Measurements from ENCODE around the gene PELI3. TPM values are rescaled to one million over a fixed set of nuclear protein-coding genes. Genes with fewer than 3 reads are reported as not detected.
"Not testable (repeated sequence)": the region's sequence is repeated elsewhere in the genome, so short reads cannot be mapped to it uniquely, and the experiment has no call there.

PELI3 gene
- total and polyA plus RNA-seq, 3 experiments from 2014 or later, result 5.3 to 7.0 (median 6.6) TPM

DNA sequence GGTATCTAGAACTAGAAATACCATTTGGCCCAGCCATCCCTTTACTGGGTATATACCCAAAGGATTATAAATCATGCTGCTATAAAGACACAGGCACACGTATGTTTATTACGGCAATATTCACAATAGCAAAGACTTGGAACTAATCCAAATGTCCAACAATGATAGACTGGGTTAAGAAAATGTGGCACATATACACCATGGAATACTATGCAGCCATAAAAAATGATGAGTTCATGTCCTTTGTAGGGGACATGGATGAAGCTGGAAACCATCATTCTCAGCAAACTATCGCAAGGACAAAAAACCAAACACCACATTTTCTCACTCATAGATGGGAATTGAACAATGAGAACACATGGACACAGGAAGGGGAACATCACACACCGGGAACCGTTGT lies 2.6 kb upstream of the PELI3 start:
- DNase-seq; POLR2A ChIA-PET; H3K9me3 Mint-ChIP-seq; H3K4me3 Mint-ChIP-seq; H3K36me3 ChIP-seq (ENCODE audit: insufficient read depth, low read length); H3K4me3 ChIP-seq (ENCODE audit: low read length); H3K9me3 ChIP-seq (ENCODE audit: low read length); H3K27ac ChIP-seq (ENCODE audit: low read depth, low read length); H3K27me3 ChIP-seq (ENCODE audit: insufficient read depth, low read length, poor library complexity, severe bottlenecking); H3K36me3 Mint-ChIP-seq; H3K27me3 Mint-ChIP-seq: not testable (repeated sequence)
- peaks cover 17 to 28% (median 18%) of the 10 kb centered on the region in 3 donors for H3K4me1 Mint-ChIP-seq
- peak overlapping the region in 1 of 8 donors; percentile 66 for H3K27ac Mint-ChIP-seq
- peaks cover 11% of the 10 kb centered on the region for H3K4me1 ChIP-seq (ENCODE audit: insufficient read depth, low read length)
- CTCF ChIA-PET, result interaction anchor here (1.2 kb wide), 1 partner anchor 57 kb away, joined by 3 read pairs; no protein-coding TSS in a partner anchor

DNA sequence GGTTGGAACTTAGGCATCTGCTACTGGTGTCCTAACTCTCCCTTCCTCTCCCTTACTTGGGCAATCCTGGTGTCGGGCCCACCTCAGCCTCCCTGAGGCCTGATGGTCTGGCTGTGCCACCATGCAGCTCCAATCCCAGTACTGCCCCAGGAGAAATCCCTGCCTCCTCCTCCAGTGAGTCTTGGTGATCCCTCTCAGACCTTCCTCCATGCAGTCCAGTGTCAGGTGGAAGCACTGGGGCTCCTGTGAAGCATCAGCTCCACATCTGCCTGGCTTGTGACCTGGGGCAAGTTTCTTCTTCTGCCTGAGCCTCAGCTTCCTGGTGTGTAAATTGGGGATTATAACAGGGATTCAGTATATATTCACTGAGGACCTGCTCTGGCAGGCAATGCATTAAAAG lies 1.8 kb upstream of the PELI3 start:
- POLR2A ChIA-PET, result no interaction called here
- Histone ChIP-seq H3K27me3 (ENCODE audit: insufficient read depth, low read length, poor library complexity, severe bottlenecking) (no peaks in the 10 kb centered on the region), H3K4me3 (ENCODE audit: low read length) (no peak overlapping the region), H3K4me1 (ENCODE audit: insufficient read depth, low read length) (peaks cover 11% of the 10 kb centered on the region), H3K27ac (ENCODE audit: low read depth, low read length) (no peak overlapping the region), H3K9me3 (ENCODE audit: low read length) (no peaks in the 10 kb centered on the region), H3K36me3 (ENCODE audit: insufficient read depth, low read length) (no peaks in the 10 kb centered on the region)
- Mint-ChIP-seq H3K9me3 (peaks cover 0 to 4% (median 0%) of the 10 kb centered on the region in 5 donors), H3K27me3 (no peaks in the 10 kb centered on the region), H3K4me1 (peaks cover 17 to 28% (median 18%) of the 10 kb centered on the region in 3 donors), H3K4me3 (peak overlapping the region in 4 of 7 donors; percentile 5 to 97 (median 56)), H3K27ac (peak overlapping the region in 4 of 8 donors; percentile 35 to 98 (median 74)), H3K36me3 (peaks cover 0 to 4% (median 1%) of the 10 kb centered on the region in 3 donors)
- CTCF ChIA-PET, result no interaction called here
- no peak for DNase-seq

DNA sequence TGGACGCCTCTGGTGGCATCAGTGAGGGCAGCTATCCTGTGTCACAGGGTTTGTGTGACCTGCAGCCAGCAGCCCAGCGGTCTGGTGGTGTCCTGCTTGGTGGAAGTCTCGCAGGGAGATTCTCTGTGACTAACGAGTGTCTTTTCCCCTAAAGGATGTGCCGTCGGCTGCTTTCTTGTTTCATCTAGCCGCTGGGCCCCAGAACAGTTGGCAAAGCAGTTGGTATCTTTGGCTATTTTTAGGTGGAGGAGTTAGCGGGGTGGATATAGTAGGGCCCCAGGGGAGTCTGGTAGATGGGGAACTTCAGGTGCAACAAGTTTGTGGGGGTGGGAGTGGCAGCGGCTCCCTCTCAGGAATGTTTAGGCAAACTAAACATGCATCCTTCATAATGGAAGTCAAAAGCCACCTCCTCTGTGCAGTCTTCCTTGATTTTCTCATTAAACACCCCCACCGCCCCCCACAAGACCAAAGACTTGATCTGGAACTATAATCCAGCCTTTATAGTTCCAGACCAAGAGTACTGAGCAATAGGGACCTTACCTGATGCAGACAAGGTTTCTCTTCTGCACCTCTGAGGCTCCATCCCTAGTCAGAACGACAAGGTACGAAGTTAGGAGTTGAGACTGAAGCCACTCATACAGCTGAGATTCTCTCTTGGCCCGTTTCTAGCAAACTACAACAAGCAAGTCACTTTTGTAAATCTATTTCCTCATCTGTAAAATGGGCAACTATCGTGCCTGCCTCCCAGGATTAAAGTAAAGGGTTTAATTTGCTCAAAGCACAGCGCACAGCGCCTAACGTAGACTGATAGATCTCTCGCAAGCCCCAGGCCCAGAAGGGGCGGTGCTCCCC lies 1.1 kb upstream of the PELI3 start:
- peaks cover 18 to 28% (median 20%) of the 10 kb centered on the region in 3 donors for H3K4me1 Mint-ChIP-seq
- Histone ChIP-seq H3K27ac (ENCODE audit: low read depth, low read length) (peak overlapping the region; percentile 60), H3K4me3 (ENCODE audit: low read length) (peak overlapping the region; percentile 69), H3K9me3 (ENCODE audit: low read length) (no peaks in the 10 kb centered on the region), H3K36me3 (ENCODE audit: insufficient read depth, low read length) (no peaks in the 10 kb centered on the region), H3K27me3 (ENCODE audit: insufficient read depth, low read length, poor library complexity, severe bottlenecking) (no peaks in the 10 kb centered on the region), H3K4me1 (ENCODE audit: insufficient read depth, low read length) (peaks cover 11% of the 10 kb centered on the region)
- DNase-seq, result no peak
- peaks cover 0 to 4% (median 3%) of the 10 kb centered on the region in 3 donors for H3K36me3 Mint-ChIP-seq
- ChIA-PET POLR2A (interaction anchor here (1.0 to 2.4 kb wide), 4 partner anchors 14 to 173 kb away, joined by 3 to 43 read pairs (median 10); partner anchors contain the start of genes DPP3, MRPL11 and RBM4), CTCF (interaction anchor here (0.6 to 2.4 kb wide), 6 partner anchors 10 to 243 kb away, joined by 3 to 11 read pairs (median 4); partner anchors contain the start of genes ACTN3, MRPL11, NPAS4 and ZDHHC24)
- peaks cover 0 to 4% (median 0%) of the 10 kb centered on the region in 5 donors for H3K9me3 Mint-ChIP-seq
- H3K4me3 Mint-ChIP-seq, result peak overlapping the region; percentile 87 to 97 (median 90)
- H3K27ac Mint-ChIP-seq, result peak overlapping the region; percentile 81 to 98 (median 90)
- H3K27me3 Mint-ChIP-seq, result no peaks in the 10 kb centered on the region

DNA sequence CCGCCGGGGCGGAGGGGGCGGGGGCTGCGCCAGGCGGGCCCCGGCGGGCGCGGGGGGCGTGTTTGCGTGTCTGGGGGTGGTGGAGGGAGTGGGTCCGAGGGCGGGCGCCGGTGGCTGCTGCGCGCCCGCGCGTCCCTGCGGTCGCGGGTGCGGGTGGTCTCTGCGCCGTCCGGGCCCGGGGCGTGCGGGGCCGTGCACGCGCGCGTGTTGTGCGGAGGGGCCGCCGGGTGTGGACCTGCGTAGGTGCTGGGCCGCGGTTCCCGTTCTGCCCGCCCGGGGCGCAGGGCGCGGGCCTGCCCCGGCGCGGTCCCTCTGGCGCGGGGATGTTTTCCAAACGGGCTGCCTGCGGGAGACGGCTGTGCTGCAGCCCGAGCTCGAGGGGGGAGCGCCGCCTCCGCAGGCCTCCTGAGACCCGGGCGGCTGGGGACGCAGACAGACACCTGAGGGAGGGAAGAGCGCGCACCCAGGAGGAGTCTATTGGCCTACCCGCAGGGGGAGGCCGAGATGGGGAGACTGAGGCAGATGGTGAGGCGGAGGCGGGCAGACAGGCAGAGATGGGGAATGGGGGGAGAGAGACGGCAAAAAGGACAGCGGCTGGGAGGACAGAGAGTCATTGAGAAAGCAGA lies 442 bp downstream of the PELI3 start:
- H3K36me3 Mint-ChIP-seq, result peaks cover 0 to 11% (median 4%) of the 10 kb centered on the region in 3 donors
- DNase-seq, result no peak
- Histone ChIP-seq H3K4me3 (ENCODE audit: low read length) (peak overlapping the region; percentile 78), H3K9me3 (ENCODE audit: low read length) (no peaks in the 10 kb centered on the region), H3K4me1 (ENCODE audit: insufficient read depth, low read length) (peaks cover 11% of the 10 kb centered on the region), H3K27ac (ENCODE audit: low read depth, low read length) (peak overlapping the region; percentile 41), H3K36me3 (ENCODE audit: insufficient read depth, low read length) (no peaks in the 10 kb centered on the region), H3K27me3 (ENCODE audit: insufficient read depth, low read length, poor library complexity, severe bottlenecking) (no peaks in the 10 kb centered on the region)
- H3K27ac Mint-ChIP-seq, result peak overlapping the region in 7 of 8 donors; percentile 86 to 98 (median 91)
- H3K4me1 Mint-ChIP-seq, result peaks cover 18 to 28% (median 20%) of the 10 kb centered on the region in 3 donors
- ChIA-PET CTCF (interaction anchor here (0.9 to 2.4 kb wide), 6 partner anchors 12 to 210 kb away, joined by 3 to 11 read pairs (median 4); partner anchors contain the start of genes MRPL11, NPAS4 and RBM4B), POLR2A (interaction anchor here (0.9 to 2.4 kb wide), 7 partner anchors 12 to 211 kb away, joined by 3 to 43 read pairs (median 7); partner anchors contain the start of genes DPP3, MRPL11, RBM4 and RBM4B)
- peak overlapping the region; percentile 80 to 88 (median 87) for H3K4me3 Mint-ChIP-seq
- no peaks in the 10 kb centered on the region for H3K27me3 Mint-ChIP-seq
- H3K9me3 Mint-ChIP-seq, result no peaks in the 10 kb centered on the region

DNA sequence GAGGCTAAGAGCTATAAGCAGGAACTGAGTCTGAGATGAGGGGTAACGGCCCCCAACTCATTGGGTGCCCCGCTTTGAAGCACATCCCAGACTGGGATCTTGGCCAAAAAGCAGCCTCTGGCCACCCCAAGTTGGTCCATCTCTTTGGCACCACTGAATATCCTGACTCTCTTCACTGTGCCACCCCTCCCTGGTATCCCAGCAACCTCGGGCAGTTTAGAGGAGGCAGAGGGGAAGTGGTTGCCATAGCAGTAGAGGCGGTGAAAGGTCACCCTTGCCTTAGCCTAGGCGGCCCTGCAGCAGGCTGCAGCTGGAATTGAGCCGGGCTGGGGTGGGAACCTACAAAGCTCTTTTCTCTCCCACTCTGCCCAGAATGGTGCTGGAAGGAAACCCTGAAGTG lies 1.1 kb downstream of the PELI3 start:
- peak overlapping the region; percentile 80 to 88 (median 87) for H3K4me3 Mint-ChIP-seq
- H3K9me3 ChIP-seq (ENCODE audit: low read length), result no peaks in the 10 kb centered on the region
- peaks cover 0 to 17% (median 4%) of the 10 kb centered on the region in 3 donors for H3K36me3 Mint-ChIP-seq
- no peaks in the 10 kb centered on the region for H3K36me3 ChIP-seq (ENCODE audit: insufficient read depth, low read length)
- H3K27me3 ChIP-seq (ENCODE audit: insufficient read depth, low read length, poor library complexity, severe bottlenecking), result no peaks in the 10 kb centered on the region
- peak overlapping the region; percentile 78 for H3K4me3 ChIP-seq (ENCODE audit: low read length)
- H3K27ac Mint-ChIP-seq, result peak overlapping the region in 5 of 8 donors; percentile 76 to 93 (median 88)
- H3K9me3 Mint-ChIP-seq, result no peaks in the 10 kb centered on the region
- POLR2A ChIA-PET, result interaction anchor here (0.6 to 2.4 kb wide), 3 partner anchors 12 to 117 kb away, joined by 3 to 43 read pairs (median 16); partner anchors contain the start of genes DPP3 and MRPL11
- H3K27me3 Mint-ChIP-seq, result no peaks in the 10 kb centered on the region
- CTCF ChIA-PET, result interaction anchor here (1.3 to 2.4 kb wide), 3 partner anchors 29 to 211 kb away, joined by 4 to 11 read pairs (median 4); partner anchors contain the start of gene MRPL11
- DNase-seq, result peak in 1 of 5 donors; percentile 13
- peaks cover 11% of the 10 kb centered on the region for H3K4me1 ChIP-seq (ENCODE audit: insufficient read depth, low read length)
- peak overlapping the region; percentile 41 for H3K27ac ChIP-seq (ENCODE audit: low read depth, low read length)
- peaks cover 18 to 28% (median 20%) of the 10 kb centered on the region in 3 donors for H3K4me1 Mint-ChIP-seq

DNA sequence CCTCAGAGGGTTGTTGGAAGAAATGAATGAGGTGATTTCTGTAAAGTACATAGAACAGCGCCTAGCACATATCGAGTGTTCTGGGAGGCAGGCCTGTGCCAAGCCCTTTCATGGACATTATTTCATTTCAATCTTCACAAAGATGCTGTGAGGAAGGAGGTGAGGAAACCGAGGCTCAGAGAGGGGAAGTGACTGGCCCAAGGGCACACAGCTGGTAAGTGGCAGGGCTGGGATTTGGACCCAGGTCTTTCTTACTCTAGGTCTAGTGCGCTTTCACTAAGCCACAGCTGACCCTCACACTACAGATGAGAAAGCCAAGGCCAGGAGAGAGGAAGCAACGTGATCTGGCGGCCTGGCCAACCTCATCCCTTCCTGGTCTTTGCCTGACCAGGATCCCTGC lies 2.0 kb downstream of the PELI3 start:
- no peaks in the 10 kb centered on the region for H3K36me3 ChIP-seq (ENCODE audit: insufficient read depth, low read length)
- no peak for DNase-seq
- peak overlapping the region in 1 of 8 donors; percentile 76 for H3K27ac Mint-ChIP-seq
- H3K9me3 Mint-ChIP-seq, result no peaks in the 10 kb centered on the region
- H3K27me3 Mint-ChIP-seq, result no peaks in the 10 kb centered on the region
- H3K4me1 Mint-ChIP-seq, result peaks cover 18 to 28% (median 20%) of the 10 kb centered on the region in 3 donors
- H3K4me3 Mint-ChIP-seq, result peak overlapping the region; percentile 74 to 88 (median 87)
- H3K36me3 Mint-ChIP-seq, result peaks cover 0 to 24% (median 0%) of the 10 kb centered on the region in 3 donors
- H3K27me3 ChIP-seq (ENCODE audit: insufficient read depth, low read length, poor library complexity, severe bottlenecking), result no peaks in the 10 kb centered on the region
- ChIA-PET CTCF (interaction anchor here (0.7 to 1.6 kb wide), 2 partner anchors 10 to 210 kb away, joined by 3 to 4 read pairs; no protein-coding TSS in a partner anchor), POLR2A (interaction anchor here (0.9 kb wide), 1 partner anchor 147 kb away, joined by 4 read pairs; no protein-coding TSS in a partner anchor)
- H3K4me3 ChIP-seq (ENCODE audit: low read length), result no peak overlapping the region
- H3K4me1 ChIP-seq (ENCODE audit: insufficient read depth, low read length), result peaks cover 11% of the 10 kb centered on the region
- no peaks in the 10 kb centered on the region for H3K9me3 ChIP-seq (ENCODE audit: low read length)
- H3K27ac ChIP-seq (ENCODE audit: low read depth, low read length), result no peak overlapping the region

DNA sequence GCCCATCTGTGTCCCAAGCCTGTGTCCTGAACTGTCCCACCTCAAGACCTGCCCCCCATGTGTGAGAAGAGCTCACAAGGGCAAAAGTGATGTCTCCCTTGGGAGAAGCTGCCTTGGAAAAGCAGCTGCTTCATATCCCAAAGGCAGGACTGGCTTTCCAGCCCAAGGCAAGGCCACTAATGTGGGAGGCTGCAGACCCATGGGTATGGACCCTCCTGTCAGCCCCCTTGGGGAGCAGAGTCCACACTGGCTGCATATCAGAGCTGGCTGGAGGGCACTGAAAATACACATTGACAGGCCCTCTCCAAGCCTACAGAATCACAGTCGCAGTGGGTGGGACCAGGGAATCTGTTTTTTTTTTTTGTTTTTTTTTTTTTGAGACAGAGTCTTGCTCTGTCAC lies 2.7 kb downstream of the PELI3 start:
- Histone ChIP-seq H3K9me3 (ENCODE audit: low read length) (no peaks in the 10 kb centered on the region), H3K36me3 (ENCODE audit: insufficient read depth, low read length) (no peaks in the 10 kb centered on the region), H3K27ac (ENCODE audit: low read depth, low read length) (no peak overlapping the region), H3K4me1 (ENCODE audit: insufficient read depth, low read length) (peaks cover 11% of the 10 kb centered on the region), H3K4me3 (ENCODE audit: low read length) (no peak overlapping the region), H3K27me3 (ENCODE audit: insufficient read depth, low read length, poor library complexity, severe bottlenecking) (no peaks in the 10 kb centered on the region)
- Mint-ChIP-seq H3K4me1 (peaks cover 18 to 28% (median 20%) of the 10 kb centered on the region in 3 donors), H3K9me3 (no peaks in the 10 kb centered on the region), H3K36me3 (peaks cover 0 to 31% (median 0%) of the 10 kb centered on the region in 3 donors), H3K27ac (no peak overlapping the region), H3K4me3 (peak overlapping the region in 1 of 7 donors; percentile 87), H3K27me3 (no peaks in the 10 kb centered on the region)
- ChIA-PET CTCF (interaction anchor here (0.7 kb wide), 1 partner anchor 9 kb away, joined by 3 read pairs; no protein-coding TSS in a partner anchor), POLR2A (interaction anchor here (0.9 kb wide), 1 partner anchor 147 kb away, joined by 4 read pairs; no protein-coding TSS in a partner anchor)
- no peak for DNase-seq

All from CD8-positive, alpha-beta memory T cell (primary cell).